ENCODE measurements around the gene CISD2. TPM values are rescaled to one million over a fixed set of nuclear protein-coding genes. Genes with fewer than 3 reads are reported as not detected.

CISD2 gene, protein sequence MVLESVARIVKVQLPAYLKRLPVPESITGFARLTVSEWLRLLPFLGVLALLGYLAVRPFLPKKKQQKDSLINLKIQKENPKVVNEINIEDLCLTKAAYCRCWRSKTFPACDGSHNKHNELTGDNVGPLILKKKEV
- 19.0 and 22.8 TPM in 2 replicates for total RNA-seq

DNA sequence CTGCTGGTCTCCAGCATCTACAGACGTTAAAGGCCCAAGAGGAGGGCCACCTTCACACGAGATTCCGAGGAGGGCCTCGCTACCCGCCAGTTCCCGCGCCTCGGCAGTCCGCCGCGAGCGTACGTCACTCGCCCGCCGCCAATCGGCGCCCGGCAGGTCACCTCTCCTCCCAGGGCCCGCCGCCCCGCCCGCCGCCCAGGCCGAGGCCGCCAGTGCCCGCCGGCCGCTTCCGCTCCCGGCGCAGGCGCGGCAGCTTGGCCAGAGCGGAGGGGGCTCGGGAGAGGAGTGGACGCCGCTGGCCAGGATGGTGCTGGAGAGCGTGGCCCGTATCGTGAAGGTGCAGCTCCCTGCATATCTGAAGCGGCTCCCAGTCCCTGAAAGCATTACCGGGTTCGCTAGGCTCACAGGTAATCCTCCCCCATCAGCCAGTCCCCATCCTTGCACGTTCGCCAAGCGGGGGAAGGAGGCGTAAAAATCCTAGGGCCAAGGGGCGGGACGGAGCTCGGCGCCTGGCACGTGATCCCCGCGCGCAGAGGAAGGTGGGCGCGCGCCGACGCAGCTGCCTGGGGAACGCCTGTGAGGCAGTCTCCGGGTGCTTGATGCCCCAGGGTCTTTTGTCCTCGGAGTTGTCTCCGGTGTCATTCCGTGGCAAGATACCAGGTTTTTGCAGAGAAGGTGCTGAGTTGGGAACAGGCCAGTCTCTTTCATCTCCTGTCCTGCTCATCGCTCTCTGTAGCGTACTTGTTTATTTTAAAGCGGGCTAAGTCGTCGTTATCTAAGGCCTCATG is at the start of gene CISD2:
Gene CISD2 (plus strand): TSS at position 212 of the 788 bp plus-strand sequence. CDS start 93 bp downstream, at position 305.

DNA sequence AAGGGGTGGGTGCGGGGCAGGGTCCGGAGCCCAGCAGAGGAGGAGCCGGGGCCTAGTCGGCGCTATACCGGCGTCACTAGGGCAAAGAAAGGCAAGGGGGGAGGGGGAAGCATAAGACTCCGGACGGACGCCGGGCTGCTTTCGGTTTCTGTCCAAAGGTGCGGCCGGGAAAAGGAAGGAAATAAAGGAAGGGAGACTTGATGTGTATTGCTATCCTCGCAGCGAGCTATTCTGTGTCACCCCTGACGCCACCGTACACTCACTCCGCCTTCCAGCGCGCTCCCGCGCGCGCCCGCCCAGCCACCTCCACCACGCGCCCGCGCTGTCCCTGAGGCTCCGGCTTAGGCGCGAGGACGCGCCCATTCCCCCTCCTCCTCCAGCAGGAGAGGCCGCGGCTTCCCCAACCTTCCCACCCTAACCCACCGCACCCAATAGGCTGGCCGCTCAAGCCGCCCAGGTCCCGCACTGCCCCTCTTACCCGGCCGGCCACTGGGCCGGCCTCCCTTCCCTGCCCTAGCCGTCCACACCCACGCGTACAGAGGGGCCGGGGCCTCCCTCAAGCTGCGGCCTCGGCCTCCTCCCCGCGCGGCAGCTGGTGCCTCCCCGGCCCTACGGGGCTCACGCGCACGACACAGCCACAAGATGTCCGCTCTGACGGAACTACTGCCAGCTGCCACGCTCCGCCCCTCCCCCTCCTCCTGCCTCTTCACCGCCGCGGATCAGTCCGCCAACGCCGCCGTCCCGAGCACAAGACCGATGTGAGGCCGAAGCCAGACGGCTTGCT is 41.7 kb upstream of the CISD2 start, which contains the start of gene UBE2D3:
Gene UBE2D3 (minus strand): TSS at position 662 of the 784 bp plus-strand sequence. CDS start 1,043 bp downstream, outside the sequence.

Other genes starting within 250 kb of the CISD2 start
- 13.5 and 26.6 TPM in 2 replicates for gene MANBA, start 108.0 kb upstream of the CISD2 start, total RNA-seq
- 249 and 268 TPM in 2 replicates for gene UBE2D3, start 41.4 kb upstream of the CISD2 start, total RNA-seq
- gene SLC9B1, start 150.7 kb downstream of the CISD2 start, total RNA-seq: 0.72 and 1.3 TPM in 2 replicates
- 16.8 and 17.9 TPM in 2 replicates for gene SLC9B2, start 207.8 kb downstream of the CISD2 start, total RNA-seq
- gene BDH2, start 230.8 kb downstream of the CISD2 start, total RNA-seq: 32.7 and 41.8 TPM in 2 replicates

Measured in cardiac atrium fibroblast (primary cell).